Psoas muscle (tissue), 8 donors: ENCODE data around the gene KBTBD8. TPM values are rescaled to one million over a fixed set of nuclear protein-coding genes. Genes with fewer than 3 reads are reported as not detected.

Experiments used
- ATAC-seq, 4 donors: fragments of 200-7000 bp; cut with Tn5 transposase; one replicate each; pipeline ENCODE4 v1.9.1; 2020; ENCODE audit warnings: moderate library complexity in 3 of 4, mild to moderate bottlenecking in 2 of 4
- DNase-seq, 2 donors: peaks; one replicate each; pipeline ENCODE4 v3.0.0-alpha.2; 2020
- H3K27ac ChIP-seq: fragments of 200-600 bp; one replicate; pipeline ENCODE4 v1.8.0; 2022
- H3K27me3 ChIP-seq, 3 donors: fragments of 200-600 bp in 1 of 3; one replicate each; pipeline versions ENCODE4 v1.6.1 to v1.8.0; 2013 to 2022; ENCODE audit warnings: low read length in 2 of 3, mild to moderate bottlenecking in 2 of 3, moderate library complexity in 1 of 3; ENCODE audit not compliant: insufficient read depth in 3 of 3
- H3K36me3 ChIP-seq, 2 donors: fragments of 200-600 bp in 1 of 2; one replicate each; pipeline versions ENCODE4 v1.6.1 to v1.8.0; 2013 to 2022; ENCODE audit warnings: low read depth in 1 of 2, mild to moderate bottlenecking in 1 of 2, moderate library complexity in 1 of 2; ENCODE audit not compliant: insufficient read depth in 1 of 2
- H3K4me1 ChIP-seq: fragments of 200-600 bp; one replicate; pipeline ENCODE4 v1.8.0; 2022
- H3K4me3 ChIP-seq: fragments of 200-600 bp; one replicate; pipeline ENCODE4 v1.8.0; 2022; ENCODE audit warnings: mild to moderate bottlenecking
- H3K9me3 ChIP-seq: fragments of 200-600 bp; one replicate; pipeline ENCODE4 v1.8.0; 2022
- WGBS, 3 donors: extraction: QIAGEN DNeasy Blood & Tissue Kit; methylation state at CpG; one replicate each; pipeline versions ENCODE4 v1.1.6 to v1.1.7; 2013; 5-methylcytosine and 5-hydroxymethylcytosine counted together
- intact Hi-C, 2 donors: fragments of 100-400 bp; cut with DNase I; formaldehyde crosslinking; loops; one replicate each; pipeline versions ENCODE4 v1.11.0 to v1.14.2; 2022
- polyA plus RNA-seq, 3 donors: library from polyadenylated mRNA; stranded (reverse); fragments of 200-250 nt; gene quantifications; one replicate each; pipeline ENCODE4 v1.2.3, GENCODE V29; 2013
- total RNA-seq, 4 donors: library from RNA; stranded (reverse); fragmentation: NEBNext Ultra II Directional in 2 of 4; extraction: Animal tissue kit (Norgen Biotek cat#: 25700) in 2 of 4; gene quantifications; one replicate each; pipeline versions ENCODE4 v1.2.1 to v1.2.4, GENCODE V29; 2021 to 2023
- TF ChIP-seq, protein P1 (sequence below): fragments of 200-600 bp; IDR thresholded peaks from one replicate; pipeline ENCODE4 v1.8.0; 2022; ENCODE audit warnings: antibody characterized with exemption
- donor health status: healthy with polysubstance abuse.
- donor health status: DM: no; HTN: no; CAD: no; lungs with moderate emphysema.
- donor health status: Bipolar disorder and iron deficiency.
- donor health status: healthy.
- donor health status: DM: yes; HTN: yes; CAD: no.
- donor health status: DM: no; HTN: no; CAD: no.
- donor health status: DM: no; HTN: no; CAD: no.
- donor health status: DM: yes; HTN: yes; CAD: no.

Gene KBTBD8
- total and polyA plus RNA-seq, 7 donors = 1.8 to 11.2 (median 6.1) TPM

- intact Hi-C loops = loop anchor here (5.0 to 10.0 kb wide), 4 partner anchors 64 to 1904 kb away; no protein-coding TSS in a partner anchor
- H3K4me3 ChIP-seq = no peak overlapping the region
- ATAC-seq (no peak), DNase-seq (no peak)
- H3K27ac ChIP-seq = no peak overlapping the region
- no peaks in the 10 kb centered on the region for H3K27me3 ChIP-seq
- no peaks in the 10 kb centered on the region for H3K4me1 ChIP-seq
- whole genome bisulfite sequencing, 3 donors = 55 to 66% (median 61%) methylated on average over 3 of the region's 3 CpGs
- H3K36me3 ChIP-seq = no peaks in the 10 kb centered on the region
- H3K9me3 ChIP-seq = no peaks in the 10 kb centered on the region
- TF ChIP-seq, protein P1, sequence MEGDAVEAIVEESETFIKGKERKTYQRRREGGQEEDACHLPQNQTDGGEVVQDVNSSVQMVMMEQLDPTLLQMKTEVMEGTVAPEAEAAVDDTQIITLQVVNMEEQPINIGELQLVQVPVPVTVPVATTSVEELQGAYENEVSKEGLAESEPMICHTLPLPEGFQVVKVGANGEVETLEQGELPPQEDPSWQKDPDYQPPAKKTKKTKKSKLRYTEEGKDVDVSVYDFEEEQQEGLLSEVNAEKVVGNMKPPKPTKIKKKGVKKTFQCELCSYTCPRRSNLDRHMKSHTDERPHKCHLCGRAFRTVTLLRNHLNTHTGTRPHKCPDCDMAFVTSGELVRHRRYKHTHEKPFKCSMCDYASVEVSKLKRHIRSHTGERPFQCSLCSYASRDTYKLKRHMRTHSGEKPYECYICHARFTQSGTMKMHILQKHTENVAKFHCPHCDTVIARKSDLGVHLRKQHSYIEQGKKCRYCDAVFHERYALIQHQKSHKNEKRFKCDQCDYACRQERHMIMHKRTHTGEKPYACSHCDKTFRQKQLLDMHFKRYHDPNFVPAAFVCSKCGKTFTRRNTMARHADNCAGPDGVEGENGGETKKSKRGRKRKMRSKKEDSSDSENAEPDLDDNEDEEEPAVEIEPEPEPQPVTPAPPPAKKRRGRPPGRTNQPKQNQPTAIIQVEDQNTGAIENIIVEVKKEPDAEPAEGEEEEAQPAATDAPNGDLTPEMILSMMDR = no peak
Measured at GRCh38 chr3:66971245-66971644, 26.9 kb upstream of the KBTBD8 start.

- ATAC-seq (peak; percentile 94 to 98 (median 96)), DNase-seq (peak; percentile 56 to 83)
- no peaks in the 10 kb centered on the region for H3K4me1 ChIP-seq
- intact Hi-C loops = loop anchor here (5.0 to 10.0 kb wide), 4 partner anchors 63 to 1903 kb away; no protein-coding TSS in a partner anchor
- WGBS, 3 donors = 17 to 21% (median 21%) methylated on average over 22 of the region's 22 CpGs
- peak overlapping the region; percentile 50 for H3K4me3 ChIP-seq
- H3K27me3 ChIP-seq = no peaks in the 10 kb centered on the region
- H3K9me3 ChIP-seq = no peaks in the 10 kb centered on the region
- H3K27ac ChIP-seq = no peak overlapping the region
- TF ChIP-seq, protein P1 = peak; percentile 88
- no peaks in the 10 kb centered on the region for H3K36me3 ChIP-seq
Measured at GRCh38 chr3:66971891-66972551, 26.1 kb upstream of the KBTBD8 start.

DNA sequence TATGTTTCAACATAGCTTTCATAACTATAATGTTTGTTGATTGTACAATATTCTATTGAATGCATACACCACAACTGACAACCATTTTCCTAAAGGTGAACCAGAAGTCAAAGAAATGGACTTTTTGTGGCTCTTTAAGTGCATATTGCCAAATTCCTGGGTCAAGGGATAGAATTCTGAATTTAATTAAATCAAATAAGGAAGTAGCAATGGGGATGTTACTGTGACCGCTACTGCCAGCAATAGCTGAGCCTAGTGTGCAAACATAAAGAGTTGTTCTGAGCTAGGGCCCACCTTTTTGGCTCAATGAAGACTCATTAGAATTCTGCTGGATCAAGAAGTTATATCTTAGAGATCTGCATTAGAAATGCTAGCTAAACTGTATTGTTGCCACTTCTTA lies 17.3 kb upstream of the KBTBD8 start:
- intact Hi-C loops = no loop called here
- H3K4me3 ChIP-seq = no peak overlapping the region
- TF ChIP-seq, protein P1 = no peak
- WGBS, 3 donors = 90 to 100% (median 99%) methylated on average over 1 of the region's 1 CpG
- H3K4me1 ChIP-seq = no peaks in the 10 kb centered on the region
- no peak for DNase-seq
- H3K9me3 ChIP-seq = no peaks in the 10 kb centered on the region
- no peak overlapping the region for H3K27ac ChIP-seq
- no peak for ATAC-seq
- H3K27me3 ChIP-seq = peaks cover 0 to 2% (median 0%) of the 10 kb centered on the region in 3 donors
- H3K36me3 ChIP-seq = no peaks in the 10 kb centered on the region

GRCh38 chr3:66983101-66983500 lies 15.0 kb upstream of the KBTBD8 start:
- Histone ChIP-seq H3K36me3 (no peaks in the 10 kb centered on the region), H3K27me3 (peaks cover 0 to 2% (median 0%) of the 10 kb centered on the region in 3 donors), H3K9me3 (no peaks in the 10 kb centered on the region), H3K4me1 (no peaks in the 10 kb centered on the region), H3K27ac (no peak overlapping the region), H3K4me3 (no peak overlapping the region)
- ATAC-seq (no peak), DNase-seq (no peak)
- 69 to 73% (median 72%) methylated on average over 2 of the region's 2 CpGs for WGBS, 3 donors
- TF ChIP-seq, protein P1 = no peak
- intact Hi-C loops = no loop called here
